H9 (cell line): ENCODE results near the gene MEF2A. TPM values are rescaled to one million over a fixed set of nuclear protein-coding genes. Genes with fewer than 3 reads are reported as not detected.

Experiments used
- DNase-seq: peaks from one replicate; pipeline ENCODE4 v3.0.0-alpha.2; 2017
- H2AFZ ChIP-seq: one replicate; pipeline ENCODE4 v1.6.1; 2013; ENCODE audit warnings: mild to moderate bottlenecking, low read length, control low read depth, moderate library complexity
- H2AK5ac ChIP-seq: 2 replicates; pipeline ENCODE4 v1.6.1; 2013; ENCODE audit warnings: low read length, control low read depth, mixed read lengths; ENCODE audit not compliant: insufficient read length
- H2BK120ac ChIP-seq: one replicate; pipeline ENCODE4 v1.6.1; 2013; ENCODE audit warnings: low read depth, mild to moderate bottlenecking, low read length, control low read depth, inconsistent platforms; ENCODE audit not compliant: poor library complexity, severe bottlenecking
- H2BK12ac ChIP-seq: 2 replicates; pipeline ENCODE4 v1.6.1; 2013; ENCODE audit warnings: low read length, control low read depth, mixed read lengths, low read depth; ENCODE audit not compliant: insufficient read length
- H2BK15ac ChIP-seq: 2 replicates; pipeline ENCODE4 v1.6.1; 2013; ENCODE audit warnings: low read depth, low read length, control low read depth
- H2BK20ac ChIP-seq: one replicate; pipeline ENCODE4 v1.6.1; 2013; ENCODE audit warnings: low read depth, mild to moderate bottlenecking, low read length, control low read depth, inconsistent platforms; ENCODE audit not compliant: poor library complexity, severe bottlenecking
- H2BK5ac ChIP-seq: 2 replicates; pipeline ENCODE4 v1.6.1; 2013; ENCODE audit warnings: low read length, control low read depth, mixed read lengths; ENCODE audit not compliant: insufficient read length
- H3K14ac ChIP-seq: 2 replicates; pipeline ENCODE4 v1.6.1; 2013; ENCODE audit warnings: low read length, control low read depth; ENCODE audit not compliant: insufficient read depth
- H3K18ac ChIP-seq: 2 replicates; pipeline ENCODE4 v1.6.1; 2013; ENCODE audit warnings: low read depth, mild to moderate bottlenecking, mixed read lengths, low read length, control low read depth; ENCODE audit not compliant: insufficient read length
- H3K23ac ChIP-seq: 2 replicates; pipeline ENCODE4 v1.6.1; 2013; ENCODE audit warnings: low read length, control low read depth, mixed read lengths, low read depth; ENCODE audit not compliant: insufficient read length
- H3K23me2 ChIP-seq: 2 replicates; pipeline ENCODE4 v1.6.1; 2013; ENCODE audit warnings: low read depth, mild to moderate bottlenecking, mixed read lengths, low read length, control low read depth; ENCODE audit not compliant: insufficient read length, poor library complexity, severe bottlenecking
- H3K27ac ChIP-seq: 2 replicates; pipeline ENCODE4 v1.5.1; 2013; ENCODE audit warnings: low read length, control low read depth, mixed read lengths, low read depth; ENCODE audit not compliant: insufficient read length
- H3K27me3 ChIP-seq: 2 replicates; pipeline ENCODE4 v1.6.1; 2013; ENCODE audit warnings: low read length, control low read depth, inconsistent platforms; ENCODE audit not compliant: insufficient read depth
- H3K4ac ChIP-seq: 2 replicates; pipeline ENCODE4 v1.6.1; 2013; ENCODE audit warnings: low read depth, mild to moderate bottlenecking, control low read depth, inconsistent platforms, low read length, moderate library complexity
- H3K4me1 ChIP-seq: 2 replicates; pipeline ENCODE4 v1.6.1; 2013; ENCODE audit warnings: low read length, control low read depth, inconsistent platforms; ENCODE audit not compliant: insufficient read depth
- H3K4me2 ChIP-seq: 2 replicates; pipeline ENCODE4 v1.6.1; 2013; ENCODE audit warnings: low read length, control low read depth, mixed read lengths; ENCODE audit not compliant: insufficient read length, insufficient read depth
- H3K56ac ChIP-seq: 2 replicates; pipeline ENCODE4 v1.6.1; 2013; ENCODE audit warnings: low read depth, mild to moderate bottlenecking, mixed read lengths, low read length, control low read depth; ENCODE audit not compliant: insufficient read length
- H3K79me1 ChIP-seq: 2 replicates; pipeline ENCODE4 v1.6.1; 2013; ENCODE audit warnings: low read depth, mild to moderate bottlenecking, moderate library complexity, low read length, control low read depth, inconsistent platforms; ENCODE audit not compliant: insufficient read depth, poor library complexity, severe bottlenecking
- H3K79me2 ChIP-seq: 2 replicates; pipeline ENCODE4 v1.6.1; 2013; ENCODE audit warnings: low read length, control low read depth, inconsistent platforms; ENCODE audit not compliant: insufficient read depth
- H3K9ac ChIP-seq: 2 replicates; pipeline ENCODE4 v1.6.1; 2013; ENCODE audit warnings: low read length, control low read depth, mixed read lengths; ENCODE audit not compliant: insufficient read length; ENCODE audit errors: extremely low read depth
- H3K9me3 ChIP-seq: one replicate; pipeline ENCODE4 v1.6.1; 2013; ENCODE audit warnings: low read depth, low read length, inconsistent platforms; ENCODE audit not compliant: control insufficient read depth
- H3T11ph ChIP-seq: one replicate; pipeline ENCODE4 v1.6.1; 2013; ENCODE audit warnings: mild to moderate bottlenecking, low read length, control low read depth, inconsistent platforms
- H4K20me1 ChIP-seq: one replicate; pipeline ENCODE4 v1.6.1; 2013; ENCODE audit not compliant: control insufficient read depth, insufficient read length, insufficient read depth
- H4K5ac ChIP-seq: 2 replicates; pipeline ENCODE4 v1.6.1; 2013; ENCODE audit warnings: low read depth, mild to moderate bottlenecking, mixed read lengths, low read length, control low read depth; ENCODE audit not compliant: insufficient read length
- H4K8ac ChIP-seq: replicated peaks from 2 replicates; pipeline ENCODE4 v1.6.1; 2013; ENCODE audit warnings: low read length, control low read depth, mixed read lengths, low read depth; ENCODE audit not compliant: insufficient read length
- H4K91ac ChIP-seq: 2 replicates; pipeline ENCODE4 v1.6.1; 2013; ENCODE audit warnings: low read depth, mild to moderate bottlenecking, moderate library complexity, mixed read lengths, low read length, control low read depth; ENCODE audit not compliant: insufficient read length
- H3K27ac Mint-ChIP-seq, 3 experiments: 2 replicates in 2 of 3; 3 replicates in 1 of 3; pipeline ENCODE4 v1.8.0; 2020 to 2021; ENCODE audit warnings: mixed read lengths in 3 of 3, mild to moderate bottlenecking in 1 of 3, moderate library complexity in 1 of 3
- H3K27me3 Mint-ChIP-seq: 2 replicates; pipeline ENCODE4 v1.8.0; 2021; ENCODE audit warnings: low read depth, mild to moderate bottlenecking, moderate library complexity, mixed read lengths
- H3K36me3 Mint-ChIP-seq, 3 experiments: 2 replicates in 2 of 3; 3 replicates in 1 of 3; pipeline ENCODE4 v1.8.0; 2020 to 2021; ENCODE audit warnings: low read depth in 3 of 3, mixed read lengths in 3 of 3; ENCODE audit not compliant: insufficient read depth in 1 of 3
- H3K4me1 Mint-ChIP-seq, 2 experiments: 2 replicates each; pipeline ENCODE4 v1.8.0; 2020; ENCODE audit warnings: mixed read lengths in 2 of 2
- H3K4me3 Mint-ChIP-seq, 2 experiments: 2 replicates in 1 of 2; 3 replicates in 1 of 2; pipeline ENCODE4 v1.8.0; 2020 to 2021; ENCODE audit warnings: mild to moderate bottlenecking in 2 of 2, mixed read lengths in 2 of 2, moderate library complexity in 1 of 2
- H3K9me3 Mint-ChIP-seq, 2 experiments: 2 replicates in 1 of 2; 3 replicates in 1 of 2; pipeline ENCODE4 v1.8.0; 2020; ENCODE audit warnings: mild to moderate bottlenecking in 2 of 2, mixed read lengths in 2 of 2, moderate library complexity in 1 of 2
- CTCF ChIP-seq: fragments of 200-600 bp; sonication (generic); conservative IDR thresholded peaks from 3 replicates; pipeline ENCODE4 v1.8.0; 2021; ENCODE audit warnings: antibody characterized with exemption, mild to moderate bottlenecking
- WGBS: extraction: QIAGEN DNeasy Blood & Tissue Kit; methylation state at CpG from one replicate; pipeline ENCODE4 v1.1.7; 2013; ENCODE audit warnings: missing lambda C conversion rate, low lambda C conversion rate, mixed read lengths; ENCODE audit not compliant: insufficient read length; ENCODE audit errors: extremely low coverage; 5-methylcytosine and 5-hydroxymethylcytosine counted together
- total RNA-seq: library from RNA; stranded (reverse); gene quantifications from 2 replicates; pipeline ENCODE4 v1.2.1, GENCODE V29; 2021

MEF2A gene
- total RNA-seq, 1 experiment from 2014 or later: 20.7 TPM

GRCh38 chr15:99594916-99595315 is 29.1 kb downstream of the MEF2A start:
- Histone ChIP-seq H4K91ac (no peak overlapping the region), H2BK12ac (no peak overlapping the region), H3K23me2 (no peaks in the 10 kb centered on the region), H2BK120ac (no peak overlapping the region), H3K14ac (no peak overlapping the region), H3K27ac (no peak overlapping the region), H2AFZ (no peak overlapping the region), H3K79me1 (peaks cover 3% of the 10 kb centered on the region), H3K4ac (no peak overlapping the region), H4K8ac (no peak overlapping the region), H2BK20ac (no peak overlapping the region), H4K20me1 (no peaks in the 10 kb centered on the region), H2AK5ac (no peak overlapping the region), H3K23ac (no peak overlapping the region), H3K56ac (no peak overlapping the region), H4K5ac (no peak overlapping the region), H2BK15ac (no peak overlapping the region), H3K18ac (no peak overlapping the region), H3T11ph (no peak overlapping the region), H3K9me3 (no peaks in the 10 kb centered on the region), H3K79me2 (peaks cover 10% of the 10 kb centered on the region; the same call in 1 of the 2 replicates), H3K4me1 (no peaks in the 10 kb centered on the region; the same call in 1 of the 2 replicates), H3K4me2 (no peak overlapping the region), H2BK5ac (no peak overlapping the region), H3K9ac (no peak overlapping the region), H3K27me3 (no peaks in the 10 kb centered on the region)
- Mint-ChIP-seq H3K4me1 (peaks cover 19 to 20% of the 10 kb centered on the region in 2 experiments), H3K4me3 (no peak overlapping the region), H3K27me3 (no peaks in the 10 kb centered on the region), H3K9me3 (peaks cover 4 to 39% of the 10 kb centered on the region in 2 experiments; a peak in 4 of 5 replicates), H3K36me3 (peaks cover 14 to 33% (median 24%) of the 10 kb centered on the region in 3 experiments), H3K27ac (no peak overlapping the region)
- no CpG with 5 or more reads among the region's 2 CpGs for WGBS
- TF ChIP-seq CTCF: no peak
- no peak for DNase-seq
